Measurements from ENCODE around the gene DNAI4. TPM values are rescaled to one million over a fixed set of nuclear protein-coding genes. Genes with fewer than 3 reads are reported as not detected.

DNAI4 gene
- polyA plus RNA-seq, 1 of the 3 experiments (the other 2 are of a cell fraction), result 1.3 TPM

DNA sequence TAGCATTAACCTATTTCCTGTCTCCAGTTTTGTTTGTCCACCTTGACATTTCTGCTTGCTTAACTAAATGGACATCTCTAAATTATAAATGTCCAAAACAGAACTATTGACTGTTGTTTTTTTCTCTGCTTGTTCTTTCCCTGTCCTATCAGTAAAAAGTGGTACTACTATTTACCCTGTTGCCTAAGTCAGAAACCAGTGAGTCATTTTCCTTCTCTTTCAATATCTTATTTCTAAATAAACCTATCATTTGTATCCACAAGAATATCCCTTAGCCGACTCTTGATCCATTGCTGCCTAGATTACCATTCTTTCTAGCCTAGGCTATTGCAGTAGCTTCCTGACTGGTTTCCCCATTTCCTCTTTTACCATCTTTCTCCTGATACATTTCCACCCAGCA is 22.6 kb upstream of the DNAI4 start:
- H3K27ac ChIP-seq (ENCODE audit: low read depth in 2 of 2, low read length in 1 of 2), result no peak overlapping the region
- no peak overlapping the region for H2AFZ ChIP-seq (ENCODE audit: low read depth)
- TF ChIP-seq CHD2 (IDR thresholded peaks at IDR 0.05; ENCODE audit: low read length, partially characterized antibody), result no peak
- TF ChIP-seq JUND (IDR thresholded peaks at IDR 0.05), result no peak
- TF ChIP-seq POLR2AphosphoS5 (IDR thresholded peaks at IDR 0.05; ENCODE audit: low read depth, low read length), result no peak
- no peak for TF ChIP-seq TCF12 (IDR thresholded peaks at IDR 0.05)
- TF ChIP-seq SIN3A (IDR thresholded peaks at IDR 0.05; ENCODE audit: borderline replicate concordance, low read depth, low read length), result no peak
- TF ChIP-seq EZH2phosphoT487 (IDR thresholded peaks at IDR 0.05; ENCODE audit: borderline replicate concordance, low read depth), result no peak
- TF ChIP-seq, protein P1, sequence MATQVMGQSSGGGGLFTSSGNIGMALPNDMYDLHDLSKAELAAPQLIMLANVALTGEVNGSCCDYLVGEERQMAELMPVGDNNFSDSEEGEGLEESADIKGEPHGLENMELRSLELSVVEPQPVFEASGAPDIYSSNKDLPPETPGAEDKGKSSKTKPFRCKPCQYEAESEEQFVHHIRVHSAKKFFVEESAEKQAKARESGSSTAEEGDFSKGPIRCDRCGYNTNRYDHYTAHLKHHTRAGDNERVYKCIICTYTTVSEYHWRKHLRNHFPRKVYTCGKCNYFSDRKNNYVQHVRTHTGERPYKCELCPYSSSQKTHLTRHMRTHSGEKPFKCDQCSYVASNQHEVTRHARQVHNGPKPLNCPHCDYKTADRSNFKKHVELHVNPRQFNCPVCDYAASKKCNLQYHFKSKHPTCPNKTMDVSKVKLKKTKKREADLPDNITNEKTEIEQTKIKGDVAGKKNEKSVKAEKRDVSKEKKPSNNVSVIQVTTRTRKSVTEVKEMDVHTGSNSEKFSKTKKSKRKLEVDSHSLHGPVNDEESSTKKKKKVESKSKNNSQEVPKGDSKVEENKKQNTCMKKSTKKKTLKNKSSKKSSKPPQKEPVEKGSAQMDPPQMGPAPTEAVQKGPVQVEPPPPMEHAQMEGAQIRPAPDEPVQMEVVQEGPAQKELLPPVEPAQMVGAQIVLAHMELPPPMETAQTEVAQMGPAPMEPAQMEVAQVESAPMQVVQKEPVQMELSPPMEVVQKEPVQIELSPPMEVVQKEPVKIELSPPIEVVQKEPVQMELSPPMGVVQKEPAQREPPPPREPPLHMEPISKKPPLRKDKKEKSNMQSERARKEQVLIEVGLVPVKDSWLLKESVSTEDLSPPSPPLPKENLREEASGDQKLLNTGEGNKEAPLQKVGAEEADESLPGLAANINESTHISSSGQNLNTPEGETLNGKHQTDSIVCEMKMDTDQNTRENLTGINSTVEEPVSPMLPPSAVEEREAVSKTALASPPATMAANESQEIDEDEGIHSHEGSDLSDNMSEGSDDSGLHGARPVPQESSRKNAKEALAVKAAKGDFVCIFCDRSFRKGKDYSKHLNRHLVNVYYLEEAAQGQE (IDR thresholded peaks at IDR 0.05; ENCODE audit: low read depth, low read length), result no peak
- TF ChIP-seq, protein P2, sequence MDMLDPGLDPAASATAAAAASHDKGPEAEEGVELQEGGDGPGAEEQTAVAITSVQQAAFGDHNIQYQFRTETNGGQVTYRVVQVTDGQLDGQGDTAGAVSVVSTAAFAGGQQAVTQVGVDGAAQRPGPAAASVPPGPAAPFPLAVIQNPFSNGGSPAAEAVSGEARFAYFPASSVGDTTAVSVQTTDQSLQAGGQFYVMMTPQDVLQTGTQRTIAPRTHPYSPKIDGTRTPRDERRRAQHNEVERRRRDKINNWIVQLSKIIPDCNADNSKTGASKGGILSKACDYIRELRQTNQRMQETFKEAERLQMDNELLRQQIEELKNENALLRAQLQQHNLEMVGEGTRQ (IDR thresholded peaks at IDR 0.05; ENCODE audit: borderline replicate concordance, low read depth, low read length), result no peak
- TF ChIP-seq EP300 (IDR thresholded peaks at IDR 0.05; ENCODE audit: borderline replicate concordance in 1 of 2, low read depth in 1 of 2, low read length in 1 of 2), result no peak
- no peak for TF ChIP-seq NFIC (IDR thresholded peaks at IDR 0.05; ENCODE audit: borderline replicate concordance)
- TF ChIP-seq RXRA (IDR thresholded peaks at IDR 0.05; ENCODE audit: borderline replicate concordance, low read depth), result no peak
- no peak for TF ChIP-seq GATA2 (CRISPR knock-in tag; IDR thresholded peaks at IDR 0.05)
- no peak for TF ChIP-seq RFX5 (IDR thresholded peaks at IDR 0.05; ENCODE audit: low read length)
- no peak for TF ChIP-seq MEF2A (IDR thresholded peaks at IDR 0.05; ENCODE audit: borderline replicate concordance, low read depth)
- TF ChIP-seq MXI1 (IDR thresholded peaks at IDR 0.05; ENCODE audit: low read depth, low read length), result no peak
- TF ChIP-seq SMC3 (IDR thresholded peaks at IDR 0.05; ENCODE audit: low read depth, low read length), result no peak
- TF ChIP-seq, protein P3, sequence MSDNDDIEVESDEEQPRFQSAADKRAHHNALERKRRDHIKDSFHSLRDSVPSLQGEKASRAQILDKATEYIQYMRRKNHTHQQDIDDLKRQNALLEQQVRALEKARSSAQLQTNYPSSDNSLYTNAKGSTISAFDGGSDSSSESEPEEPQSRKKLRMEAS (IDR thresholded peaks at IDR 0.05; ENCODE audit: low read depth), result no peak
- TF ChIP-seq, protein P4, sequence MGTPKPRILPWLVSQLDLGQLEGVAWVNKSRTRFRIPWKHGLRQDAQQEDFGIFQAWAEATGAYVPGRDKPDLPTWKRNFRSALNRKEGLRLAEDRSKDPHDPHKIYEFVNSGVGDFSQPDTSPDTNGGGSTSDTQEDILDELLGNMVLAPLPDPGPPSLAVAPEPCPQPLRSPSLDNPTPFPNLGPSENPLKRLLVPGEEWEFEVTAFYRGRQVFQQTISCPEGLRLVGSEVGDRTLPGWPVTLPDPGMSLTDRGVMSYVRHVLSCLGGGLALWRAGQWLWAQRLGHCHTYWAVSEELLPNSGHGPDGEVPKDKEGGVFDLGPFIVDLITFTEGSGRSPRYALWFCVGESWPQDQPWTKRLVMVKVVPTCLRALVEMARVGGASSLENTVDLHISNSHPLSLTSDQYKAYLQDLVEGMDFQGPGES (IDR thresholded peaks at IDR 0.05; ENCODE audit: low read depth, low read length), result no peak
- TF ChIP-seq, protein P5, sequence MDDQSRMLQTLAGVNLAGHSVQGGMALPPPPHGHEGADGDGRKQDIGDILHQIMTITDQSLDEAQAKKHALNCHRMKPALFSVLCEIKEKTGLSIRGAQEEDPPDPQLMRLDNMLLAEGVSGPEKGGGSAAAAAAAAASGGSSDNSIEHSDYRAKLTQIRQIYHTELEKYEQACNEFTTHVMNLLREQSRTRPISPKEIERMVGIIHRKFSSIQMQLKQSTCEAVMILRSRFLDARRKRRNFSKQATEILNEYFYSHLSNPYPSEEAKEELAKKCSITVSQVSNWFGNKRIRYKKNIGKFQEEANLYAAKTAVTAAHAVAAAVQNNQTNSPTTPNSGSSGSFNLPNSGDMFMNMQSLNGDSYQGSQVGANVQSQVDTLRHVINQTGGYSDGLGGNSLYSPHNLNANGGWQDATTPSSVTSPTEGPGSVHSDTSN (IDR thresholded peaks at IDR 0.05), result no peak
- DNase-seq, result no peak
- POLR2A ChIA-PET, result no interaction called here
- peaks cover 34% of the 10 kb centered on the region for H3F3A ChIP-seq (replicated peaks; ENCODE audit: insufficient read depth)
- CTCF ChIA-PET, result interaction anchor here (0.9 to 2.0 kb wide), 2 partner anchors 10 to 29 kb away, joined by 4 to 5 read pairs; no protein-coding TSS in a partner anchor
- WGBS (ENCODE audit: low lambda C conversion rate), result 97% methylated on average over 1 of the region's 1 CpG
- H3K4me3 ChIP-seq (ENCODE audit: low read depth in 2 of 2, low read length in 1 of 2), result no peak overlapping the region
- no peaks in the 10 kb centered on the region for H4K20me1 ChIP-seq (ENCODE audit: insufficient read depth)
- no peaks in the 10 kb centered on the region for H3K27me3 ChIP-seq (ENCODE audit: insufficient read depth)
- H3K79me2 ChIP-seq (ENCODE audit: insufficient read depth), result peaks cover 79% of the 10 kb centered on the region
- no peak overlapping the region for H3K4me2 ChIP-seq
- no peaks in the 10 kb centered on the region for H3K9me3 ChIP-seq
- H3K36me3 ChIP-seq (replicated peaks in 1 of 2; ENCODE audit: control insufficient read depth in 1 of 2, insufficient read depth in 2 of 2, low read length in 1 of 2), result peaks cover 41 to 51% of the 10 kb centered on the region in 2 experiments
- peaks cover 0 to 11% of the 10 kb centered on the region in 2 experiments; a peak in 2 of 4 replicates for H3K4me1 ChIP-seq (ENCODE audit: control insufficient read depth in 1 of 2, insufficient read depth in 2 of 2, low read depth in 1 of 2, low read length in 1 of 2)
- no peaks in the 10 kb centered on the region for H3K9me2 ChIP-seq
- H3K9ac ChIP-seq, result no peak overlapping the region
